H1 (cell line): ENCODE data around the gene MBD3L1. TPM values are rescaled to one million over a fixed set of nuclear protein-coding genes. Genes with fewer than 3 reads are reported as not detected.

Source experiments
- CTCF ChIA-PET: fragments of 300-600 bp; sonication (Branson Sonifier 250); formaldehyde crosslinking; loops from one replicate; lab custom pipeline; 2021; ENCODE audit not compliant: partially characterized antibody; lab: Charles Lee
- POLR2A ChIA-PET: fragments of 300-600 bp; sonication (Branson Sonifier 250); formaldehyde crosslinking; loops from one replicate; lab custom pipeline; 2021; ENCODE audit warnings: inconsistent platforms; ENCODE audit not compliant: partially characterized antibody; lab: Charles Lee
- DNase-seq, 2 experiments: peaks; one replicate each; pipeline versions ENCODE4 v3.0.0 to v3.0.0-alpha.2; 2010 to 2022; ENCODE audit warnings: low spot score in 2 of 2, low read depth in 1 of 2, mixed read lengths in 1 of 2
- FAIRE-seq: peaks from 2 replicates; lab custom pipeline; 2011; peaks lifted over from hg19 to GRCh38; lab: Jason Lieb, UNC
- H2AFZ ChIP-seq: 2 replicates; pipeline ENCODE4 v1.8.1; 2012; ENCODE audit warnings: low read length, inconsistent platforms
- H2AK5ac ChIP-seq: 2 replicates; pipeline ENCODE4 v1.6.1; 2013; ENCODE audit warnings: low read depth, low read length
- H2BK120ac ChIP-seq: replicated peaks from 2 replicates; pipeline ENCODE3; 2013; ENCODE audit warnings: low read depth, low read length, inconsistent platforms
- H2BK12ac ChIP-seq: 2 replicates; pipeline ENCODE4 v1.6.1; 2013; ENCODE audit warnings: low read depth, low read length
- H2BK15ac ChIP-seq: 2 replicates; pipeline ENCODE4 v1.6.1; 2013; ENCODE audit warnings: low read length
- H2BK20ac ChIP-seq: 2 replicates; pipeline ENCODE4 v1.6.1; 2013; ENCODE audit warnings: low read length
- H2BK5ac ChIP-seq: 2 replicates; pipeline ENCODE4 v1.6.1; 2013; ENCODE audit warnings: low read depth, low read length
- H3K14ac ChIP-seq: 2 replicates; pipeline ENCODE4 v1.6.1; 2013; ENCODE audit warnings: inconsistent platforms; ENCODE audit not compliant: insufficient read length
- H3K18ac ChIP-seq: 2 replicates; pipeline ENCODE4 v1.6.1; 2013; ENCODE audit warnings: low read length; ENCODE audit errors: extremely low read depth
- H3K23ac ChIP-seq: 2 replicates; pipeline ENCODE4 v1.6.1; 2013; ENCODE audit warnings: inconsistent platforms; ENCODE audit not compliant: insufficient read length
- H3K23me2 ChIP-seq: 2 replicates; pipeline ENCODE4 v1.6.1; 2013; ENCODE audit warnings: low read depth, low read length
- H3K27ac ChIP-seq: 2 replicates; pipeline ENCODE4 v1.6.1; 2011; ENCODE audit warnings: low read depth, low read length, inconsistent platforms
- H3K27me3 ChIP-seq, 4 experiments: replicated peaks in 1 of 4; 1 replicate in 1 of 4; 2 replicates in 3 of 4; pipeline versions ENCODE4 v1.6.1 to v1.8.1; 2011 to 2013; ENCODE audit warnings: low read length in 3 of 4, mild to moderate bottlenecking in 3 of 4, inconsistent platforms in 2 of 4, mixed read lengths in 2 of 4, moderate library complexity in 1 of 4; ENCODE audit not compliant: control insufficient read depth in 3 of 4, insufficient read depth in 3 of 4; ENCODE audit errors: extremely low read depth in 1 of 4
- H3K36me3 ChIP-seq, 4 experiments: 2 replicates each; pipeline versions ENCODE4 v1.6.1 to v1.8.1; 2011 to 2013; ENCODE audit warnings: mild to moderate bottlenecking in 4 of 4, low read length in 3 of 4, moderate library complexity in 2 of 4, control low read depth in 1 of 4, inconsistent platforms in 1 of 4; ENCODE audit not compliant: insufficient read depth in 4 of 4, control insufficient read depth in 2 of 4
- H3K4ac ChIP-seq: replicated peaks from 2 replicates; pipeline ENCODE3; 2013; ENCODE audit warnings: low read length, low read depth, mixed read lengths, inconsistent platforms; ENCODE audit not compliant: insufficient read length
- H3K4me1 ChIP-seq, 4 experiments: replicated peaks in 1 of 4; 1 replicate in 1 of 4; 2 replicates in 3 of 4; pipeline versions ENCODE4 v1.6.1 to v1.8.1; 2011 to 2013; ENCODE audit warnings: low read length in 3 of 4, inconsistent platforms in 2 of 4, mixed read lengths in 1 of 4; ENCODE audit not compliant: insufficient read depth in 4 of 4, control insufficient read depth in 3 of 4
- H3K4me2 ChIP-seq, 2 experiments: 2 replicates each; pipeline versions ENCODE4 v1.6.1 to v1.8.1; 2011 to 2013; ENCODE audit warnings: low read depth in 2 of 2, low read length in 2 of 2, control low read depth in 1 of 2, inconsistent platforms in 1 of 2, mild to moderate bottlenecking in 1 of 2; ENCODE audit not compliant: insufficient read depth in 1 of 2
- H3K4me3 ChIP-seq, 4 experiments: fragments of 200-600, 300-600 bp in 1 of 4; sonication (generic), shearing (Covaris generic), sonication (Bioruptor Twin) in 1 of 4; 2 replicates each; pipeline versions ENCODE4 v1.5.1 to v1.8.1; 2011 to 2016; ENCODE audit warnings: low read length in 4 of 4, low read depth in 3 of 4, control low read depth in 2 of 4, inconsistent platforms in 2 of 4, mild to moderate bottlenecking in 2 of 4, mixed read lengths in 1 of 4, moderate library complexity in 1 of 4; ENCODE audit not compliant: insufficient read depth in 2 of 4; ENCODE audit errors: extremely low read depth in 1 of 4
- H3K56ac ChIP-seq: replicated peaks from 2 replicates; pipeline ENCODE3; 2013; ENCODE audit warnings: low read depth, mild to moderate bottlenecking, mixed read lengths, low read length, inconsistent platforms; ENCODE audit not compliant: insufficient read length
- H3K79me1 ChIP-seq: 2 replicates; pipeline ENCODE4 v1.6.1; 2013; ENCODE audit warnings: low read depth, low read length, control low read depth
- H3K79me2 ChIP-seq, 2 experiments: 2 replicates each; pipeline versions ENCODE4 v1.6.1 to v1.8.1; 2012 to 2013; ENCODE audit warnings: low read length in 2 of 2, mild to moderate bottlenecking in 2 of 2, inconsistent platforms in 1 of 2; ENCODE audit not compliant: insufficient read depth in 2 of 2, control insufficient read depth in 1 of 2
- H3K9ac ChIP-seq, 4 experiments: replicated peaks in 1 of 4; 1 replicate in 1 of 4; 2 replicates in 3 of 4; pipeline versions ENCODE4 v1.6.1 to v1.8.1; 2011 to 2013; ENCODE audit warnings: low read depth in 3 of 4, low read length in 3 of 4, control low read depth in 2 of 4, mild to moderate bottlenecking in 2 of 4, moderate library complexity in 2 of 4, inconsistent platforms in 1 of 4; ENCODE audit errors: extremely low read depth in 1 of 4
- H3K9me3 ChIP-seq, 2 experiments: 2 replicates each; pipeline versions ENCODE4 v1.6.1 to v1.8.1; 2012 to 2013; ENCODE audit warnings: mild to moderate bottlenecking in 2 of 2, moderate library complexity in 2 of 2, control low read depth in 1 of 2, inconsistent platforms in 1 of 2, low read depth in 1 of 2, low read length in 1 of 2, mixed read lengths in 1 of 2; ENCODE audit not compliant: insufficient read depth in 2 of 2
- H4K20me1 ChIP-seq, 2 experiments: replicated peaks in 1 of 2; 2 replicates each; pipeline versions ENCODE3 to v1.8.1; 2011 to 2013; ENCODE audit warnings: inconsistent platforms in 2 of 2, low read length in 2 of 2, mild to moderate bottlenecking in 1 of 2; ENCODE audit not compliant: insufficient read depth in 2 of 2, control insufficient read depth in 1 of 2
- H4K5ac ChIP-seq: 2 replicates; pipeline ENCODE4 v1.6.1; 2013; ENCODE audit warnings: low read length, low read depth, mixed read lengths, inconsistent platforms; ENCODE audit not compliant: insufficient read length
- H4K8ac ChIP-seq: 2 replicates; pipeline ENCODE4 v1.8.0; 2013; ENCODE audit warnings: mild to moderate bottlenecking, moderate library complexity, low read length, inconsistent platforms; ENCODE audit not compliant: insufficient read depth; ENCODE audit errors: extremely low read depth
- H4K91ac ChIP-seq: replicated peaks from 2 replicates; pipeline ENCODE3; 2013; ENCODE audit warnings: low read length, mixed read lengths, inconsistent platforms; ENCODE audit not compliant: insufficient read length
- CBX8 ChIP-seq: fragments of 300-800, 300-1000 bp; sonication (generic); IDR thresholded peaks from 2 replicates; pipeline ENCODE4 v1.7.1; 2016; ENCODE audit warnings: low read depth, low read length, borderline replicate concordance
- GTF2F1 ChIP-seq: IDR thresholded peaks from 2 replicates; pipeline ENCODE4 v1.6.1; 2012; ENCODE audit warnings: low read depth, low read length, improper control_type of control experiment, borderline replicate concordance
- JUN ChIP-seq: IDR thresholded peaks from 2 replicates; pipeline ENCODE4 v1.6.1; 2011; ENCODE audit warnings: low read depth, mild to moderate bottlenecking, improper control_type of control experiment, low read length
- KDM1A ChIP-seq: fragments of 200-600, 300-600 bp; sonication (generic); IDR thresholded peaks from 2 replicates; pipeline ENCODE4 v1.7.1; 2016; ENCODE audit warnings: mild to moderate bottlenecking, low read length, borderline replicate concordance
- POLR2A ChIP-seq, 2 experiments: IDR thresholded peaks; 1 replicate in 1 of 2; 2 replicates in 1 of 2; pipeline ENCODE4 v1.6.1; 2011; ENCODE audit warnings: low read depth in 2 of 2, low read length in 2 of 2, mild to moderate bottlenecking in 2 of 2; ENCODE audit errors: control extremely low read depth in 1 of 2
- POLR2AphosphoS5 ChIP-seq: IDR thresholded peaks from 2 replicates; pipeline ENCODE4 v1.6.1; 2011; ENCODE audit warnings: low read depth, low read length
- RXRA ChIP-seq: IDR thresholded peaks from 2 replicates; pipeline ENCODE4 v1.6.1; 2011; ENCODE audit warnings: low read depth, mild to moderate bottlenecking, low read length, moderate library complexity; ENCODE audit not compliant: insufficient read depth
- SIN3A ChIP-seq, 2 experiments: IDR thresholded peaks in 1 of 2; conservative IDR thresholded peaks in 1 of 2; 2 replicates each; pipeline ENCODE4 v1.6.1; 2011 to 2012; ENCODE audit warnings: low read length in 2 of 2, improper control_type of control experiment in 1 of 2, low read depth in 1 of 2, mild to moderate bottlenecking in 1 of 2
- SP2 ChIP-seq: IDR thresholded peaks from 2 replicates; pipeline ENCODE4 v1.6.1; 2012; ENCODE audit warnings: mild to moderate bottlenecking, low read length, inconsistent platforms
- SP4 ChIP-seq: IDR thresholded peaks from 2 replicates; pipeline ENCODE4 v1.6.1; 2012; ENCODE audit warnings: low read length, inconsistent platforms
- TCF12 ChIP-seq: IDR thresholded peaks from 2 replicates; pipeline ENCODE4 v1.6.1; 2011; ENCODE audit warnings: low read depth, mild to moderate bottlenecking, low read length
- TEAD4 ChIP-seq: IDR thresholded peaks from 2 replicates; pipeline ENCODE4 v1.6.1; 2012; ENCODE audit warnings: low read depth, low read length, inconsistent platforms, mixed read lengths
- polyA plus RNA-seq, 7 experiments: library from polyadenylated mRNA; depleted of rRNA in 3 of 7; stranded (reverse) in 5 of 7; unstranded in 2 of 7; fragments of >200 nt in 5 of 7; fragments of 200-250 nt in 2 of 7; gene quantifications; 1 replicate in 5 of 7; 2 replicates in 1 of 7; 4 replicates in 1 of 7; pipeline versions ENCODE4 v1.2.1 to v1.2.3, GENCODE V29; 2011 to 2013; ENCODE audit warnings: missing spikeins in 2 of 7, mixed read lengths in 2 of 7
- total RNA-seq: library from RNA; stranded (reverse); fragmentation: NEBNext Ultra II Directional; extraction: Animal tissue kit (Norgen Biotek cat#: 25700); gene quantifications from 2 replicates; pipeline ENCODE4 v1.2.1, GENCODE V29; 2021

Gene MBD3L1
- total and polyA plus RNA-seq, 2 of the 8 experiments (the other 6 are each of a cell fraction or from before 2014, with no cell fraction given): not detected

DNA sequence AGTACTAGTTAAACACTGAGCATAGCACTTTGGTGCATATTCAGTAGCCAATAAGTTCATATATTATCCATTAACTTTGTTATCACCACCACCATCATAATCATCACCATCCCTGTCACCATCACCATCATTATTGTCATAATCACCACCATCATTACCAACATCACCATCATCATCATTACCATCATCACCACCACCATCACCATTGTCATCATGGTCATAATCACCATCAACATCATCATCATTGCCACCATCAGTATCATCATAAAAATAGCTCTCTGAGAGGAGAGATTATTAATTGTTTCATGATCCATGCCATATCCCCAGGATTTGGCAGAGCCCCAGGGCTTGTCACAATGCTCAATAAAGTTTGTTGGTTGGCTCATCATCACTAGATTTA lies 49.3 kb downstream of the MBD3L1 start:
- Histone ChIP-seq H3K4me1 (no peaks in the 10 kb centered on the region), H4K20me1 (peaks cover 0 to 2% of the 10 kb centered on the region in 2 experiments), H3K23me2 (peaks cover 3% of the 10 kb centered on the region; the same call in 1 of the 2 replicates), H3K4me3 (no peak overlapping the region), H3K18ac (no peak overlapping the region), H4K91ac (no peak overlapping the region), H2BK12ac (no peak overlapping the region), H3K9ac (no peak overlapping the region), H3K14ac (no peak overlapping the region), H4K8ac (no peak overlapping the region), H3K36me3 (peaks cover 0 to 3% (median 0%) of the 10 kb centered on the region in 4 experiments; a peak in 1 of 8 replicates), H3K27me3 (no peaks in the 10 kb centered on the region), H3K79me1 (no peaks in the 10 kb centered on the region), H2AFZ (no peak overlapping the region), H2BK120ac (no peak overlapping the region), H3K27ac (no peak overlapping the region), H3K4ac (no peak overlapping the region), H2BK20ac (no peak overlapping the region), H3K79me2 (no peaks in the 10 kb centered on the region), H3K9me3 (peaks cover 66 to 87% of the 10 kb centered on the region in 2 experiments), H2BK15ac (no peak overlapping the region), H3K56ac (no peak overlapping the region), H2AK5ac (no peak overlapping the region), H3K4me2 (no peak overlapping the region), H2BK5ac (no peak overlapping the region), H3K23ac (no peak overlapping the region), H4K5ac (no peak overlapping the region)
- TF ChIP-seq POLR2AphosphoS5 (no peak), KDM1A (no peak), TCF12 (no peak), RXRA (no peak), POLR2A (IDR thresholded peaks at IDR 0.05; ENCODE audit: control extremely low read depth in 1 of 2, low read depth in 2 of 2, low read length in 2 of 2) (no peak), SP2 (no peak), SIN3A (conservative IDR thresholded peaks at IDR 0.05 in 1 of 2, IDR thresholded peaks at IDR 0.05 in 1 of 2; ENCODE audit: low read depth in 1 of 2, low read length in 2 of 2) (no peak), GTF2F1 (no peak), SP4 (no peak), TEAD4 (no peak), JUN (no peak), CBX8 (no peak)
- no peak for FAIRE-seq
- ChIA-PET POLR2A (no interaction called here), CTCF (no interaction called here)
- DNase-seq: no peak
